T-helper 2 cell treated with Interferon-gamma antibody and Interleukin-4, amounts not matched to agents 100 ng/mL and 5 ng/mL, for 36 hours (primary cell): Measurements from ENCODE around the gene DNAH6. TPM values are rescaled to one million over a fixed set of nuclear protein-coding genes. Genes with fewer than 3 reads are reported as not detected.

ENCODE experiments used
- intact Hi-C: fragments of 100-400 bp; cut with micrococcal nuclease; formaldehyde crosslinking; loops from one replicate; pipeline ENCODE4 v1.15.1; 2023
- total RNA-seq: library from RNA; stranded (reverse); gene quantifications from 2 replicates; pipeline ENCODE4 v1.2.3, GENCODE V29; 2022

The DNAH6 gene
- total RNA-seq, 1 donor from 2014 or later = 0.23 TPM

GRCh38 chr2:84793641-84794040 is 277.3 kb downstream of the DNAH6 start:
- intact Hi-C loops = no loop called here

GRCh38 chr2:84796798-84797197 is 280.5 kb downstream of the DNAH6 start:
- intact Hi-C loops = no loop called here

- intact Hi-C loops = no loop called here
These were observed 281.0 kb downstream of the DNAH6 start for GRCh38 chr2:84797271-84797670.

- intact Hi-C loops = no loop called here
These were observed 283.5 kb downstream of the DNAH6 start for GRCh38 chr2:84799772-84800171.

- intact Hi-C loops = no loop called here
These were observed 284.0 kb downstream of the DNAH6 start for GRCh38 chr2:84800194-84800805.

GRCh38 chr2:84801811-84802210 is 285.5 kb downstream of the DNAH6 start:
- intact Hi-C loops = no loop called here

- intact Hi-C loops = no loop called here
These were observed 289.1 kb downstream of the DNAH6 start for GRCh38 chr2:84805250-84805958.

- intact Hi-C loops = no loop called here
These were observed 290.8 kb downstream of the DNAH6 start for GRCh38 chr2:84807063-84807485.

GRCh38 chr2:84808279-84808678 is 292.0 kb downstream of the DNAH6 start:
- intact Hi-C loops = no loop called here

- intact Hi-C loops = no loop called here
These were observed 295.6 kb downstream of the DNAH6 start for GRCh38 chr2:84811839-84812431.

GRCh38 chr2:84815146-84815545 is 298.8 kb downstream of the DNAH6 start:
- intact Hi-C loops = no loop called here

GRCh38 chr2:84816426-84817026 is 300.2 kb downstream of the DNAH6 start:
- intact Hi-C loops = no loop called here

- intact Hi-C loops = no loop called here
These were observed 300.9 kb downstream of the DNAH6 start for GRCh38 chr2:84817239-84817655.

- intact Hi-C loops = no loop called here
These were observed 305.5 kb downstream of the DNAH6 start for GRCh38 chr2:84821806-84822205.

- intact Hi-C loops = no loop called here
These were observed 306.9 kb downstream of the DNAH6 start for GRCh38 chr2:84823229-84823628.

- intact Hi-C loops = no loop called here
These were observed 307.5 kb downstream of the DNAH6 start for GRCh38 chr2:84823788-84824187.

- intact Hi-C loops = no loop called here
These were observed 311.8 kb downstream of the DNAH6 start for GRCh38 chr2:84827978-84828575.

GRCh38 chr2:84829693-84830092 is 313.4 kb downstream of the DNAH6 start:
- intact Hi-C loops = loop anchor here (5.0 kb wide), 1 partner anchor 48 kb away; no protein-coding TSS in a partner anchor

- intact Hi-C loops = loop anchor here (5.0 kb wide), 1 partner anchor 47 kb away; no protein-coding TSS in a partner anchor
These were observed 313.8 kb downstream of the DNAH6 start for GRCh38 chr2:84830095-84830494.

- intact Hi-C loops = loop anchor here (5.0 kb wide), 1 partner anchor 46 kb away; no protein-coding TSS in a partner anchor
These were observed 314.6 kb downstream of the DNAH6 start for GRCh38 chr2:84830758-84831500.
